HepG2 (cell line): ENCODE measurements around the gene SRGAP3. TPM values are rescaled to one million over a fixed set of nuclear protein-coding genes. Genes with fewer than 3 reads are reported as not detected.

ENCODE experiments used
- BCL6 ChIP-seq: IDR thresholded peaks from 2 replicates; pipeline ENCODE4 v1.6.1; 2016; ENCODE audit warnings: missing genetic modification reagents, missing compliant biosample characterization
- FOXA1 ChIP-seq, 2 experiments: fragments of 450-650 bp in 1 of 2; sonication (generic) in 1 of 2; formaldehyde crosslinking in 1 of 2; IDR thresholded peaks; 2 replicates each; pipeline versions ENCODE4 v1.4.0 to v1.6.1; 2016 to 2020; ENCODE audit warnings: missing genetic modification reagents in 1 of 2
- HNF4G ChIP-seq, 2 experiments: sonication (generic) in 1 of 2; formaldehyde crosslinking in 1 of 2; IDR thresholded peaks; 2 replicates each; pipeline versions ENCODE4 v1.4.0 to v1.6.1; 2011 to 2020; ENCODE audit warnings: borderline replicate concordance in 2 of 2, low read depth in 2 of 2, mild to moderate bottlenecking in 2 of 2, low read length in 1 of 2, missing genetic modification reagents in 1 of 2, moderate library complexity in 1 of 2
- PHF5A ChIP-seq: IDR thresholded peaks from one replicate; pipeline ENCODE4 v1.6.1; 2018; ENCODE audit warnings: low read depth, missing genetic modification reagents; ENCODE audit not compliant: unreplicated experiment
- SNAPC2 ChIP-seq: sonication (generic); formaldehyde crosslinking; IDR thresholded peaks from 2 replicates; pipeline ENCODE4 v1.8.1; 2022; ENCODE audit warnings: mild to moderate bottlenecking, missing genetic modification reagents
- SSRP1 ChIP-seq: IDR thresholded peaks from 2 replicates; pipeline ENCODE4 v1.6.1; 2016; ENCODE audit warnings: control low read depth
- TAF1 ChIP-seq: sonication (generic); formaldehyde crosslinking; IDR thresholded peaks from 2 replicates; pipeline ENCODE4 v1.4.0; 2020; ENCODE audit warnings: missing genetic modification reagents
- ZNF446 ChIP-seq: sonication (generic); formaldehyde crosslinking; IDR thresholded peaks from 2 replicates; pipeline ENCODE4 v1.5.0; 2020; ENCODE audit warnings: mild to moderate bottlenecking, missing genetic modification reagents
- ZNF513 ChIP-seq: sonication (generic); formaldehyde crosslinking; conservative IDR thresholded peaks from 2 replicates; pipeline ENCODE4 v1.5.0; 2020; ENCODE audit warnings: missing genetic modification reagents
- ZNF670 ChIP-seq: sonication (generic); formaldehyde crosslinking; IDR thresholded peaks from 2 replicates; pipeline ENCODE4 v1.8.0; 2022; ENCODE audit warnings: mild to moderate bottlenecking, missing genetic modification reagents, borderline replicate concordance
- ZNF761 ChIP-seq: sonication (generic); formaldehyde crosslinking; conservative IDR thresholded peaks from 2 replicates; pipeline ENCODE4 v1.4.0; 2020; ENCODE audit warnings: mild to moderate bottlenecking, missing genetic modification reagents
- polyA plus RNA-seq, 8 experiments: library from polyadenylated mRNA; depleted of rRNA in 3 of 8; stranded (reverse) in 7 of 8; unstranded in 1 of 8; fragments of >200 nt; fragmentation: Illumina TruSeq in 4 of 8; extraction: Trizol in 4 of 8; gene quantifications; 2 replicates each; pipeline versions ENCODE4 v1.2.1 to v1.2.3, GENCODE V29; 2011 to 2016; ENCODE audit warnings: low read depth in 4 of 8, missing spikeins in 1 of 8, mixed read lengths in 1 of 8; ENCODE audit not compliant: insufficient read depth in 1 of 8
- total RNA-seq, 5 experiments: library from RNA; depleted of rRNA; stranded (reverse); fragments of >200 nt; fragmentation: Illumina TruSeq; extraction: Trizol; gene quantifications; 2 replicates each; pipeline ENCODE4 v1.2.3, GENCODE V29; 2016; ENCODE audit warnings: low read depth in 1 of 5
- TF ChIP-seq, protein P1 (sequence below): sonication (generic); formaldehyde crosslinking; IDR thresholded peaks from 2 replicates; pipeline ENCODE4 v1.5.1; 2020; ENCODE audit warnings: missing genetic modification reagents, mild to moderate bottlenecking, borderline replicate concordance
- TF ChIP-seq, protein P2 (sequence below): sonication (generic); formaldehyde crosslinking; IDR thresholded peaks from 2 replicates; pipeline ENCODE4 v1.4.0; 2020; ENCODE audit warnings: missing genetic modification reagents
- TF ChIP-seq, protein P3 (sequence below): sonication (generic); formaldehyde crosslinking; IDR thresholded peaks from 2 replicates; pipeline ENCODE4 v1.4.0; 2020; ENCODE audit warnings: mild to moderate bottlenecking, missing genetic modification reagents

SRGAP3 gene
- total and polyA plus RNA-seq, 2 of the 13 experiments (the other 11 are each of a cell fraction or from before 2014, with no cell fraction given), result 1.2 to 1.4 TPM

- TF ChIP-seq, protein P1, sequence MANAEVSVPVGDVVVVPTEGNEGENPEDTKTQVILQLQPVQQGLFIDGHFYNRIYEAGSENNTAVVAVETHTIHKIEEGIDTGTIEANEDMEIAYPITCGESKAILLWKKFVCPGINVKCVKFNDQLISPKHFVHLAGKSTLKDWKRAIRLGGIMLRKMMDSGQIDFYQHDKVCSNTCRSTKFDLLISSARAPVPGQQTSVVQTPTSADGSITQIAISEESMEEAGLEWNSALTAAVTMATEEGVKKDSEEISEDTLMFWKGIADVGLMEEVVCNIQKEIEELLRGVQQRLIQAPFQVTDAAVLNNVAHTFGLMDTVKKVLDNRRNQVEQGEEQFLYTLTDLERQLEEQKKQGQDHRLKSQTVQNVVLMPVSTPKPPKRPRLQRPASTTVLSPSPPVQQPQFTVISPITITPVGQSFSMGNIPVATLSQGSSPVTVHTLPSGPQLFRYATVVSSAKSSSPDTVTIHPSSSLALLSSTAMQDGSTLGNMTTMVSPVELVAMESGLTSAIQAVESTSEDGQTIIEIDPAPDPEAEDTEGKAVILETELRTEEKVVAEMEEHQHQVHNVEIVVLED, result peak; percentile 81
- TF ChIP-seq, protein P2, sequence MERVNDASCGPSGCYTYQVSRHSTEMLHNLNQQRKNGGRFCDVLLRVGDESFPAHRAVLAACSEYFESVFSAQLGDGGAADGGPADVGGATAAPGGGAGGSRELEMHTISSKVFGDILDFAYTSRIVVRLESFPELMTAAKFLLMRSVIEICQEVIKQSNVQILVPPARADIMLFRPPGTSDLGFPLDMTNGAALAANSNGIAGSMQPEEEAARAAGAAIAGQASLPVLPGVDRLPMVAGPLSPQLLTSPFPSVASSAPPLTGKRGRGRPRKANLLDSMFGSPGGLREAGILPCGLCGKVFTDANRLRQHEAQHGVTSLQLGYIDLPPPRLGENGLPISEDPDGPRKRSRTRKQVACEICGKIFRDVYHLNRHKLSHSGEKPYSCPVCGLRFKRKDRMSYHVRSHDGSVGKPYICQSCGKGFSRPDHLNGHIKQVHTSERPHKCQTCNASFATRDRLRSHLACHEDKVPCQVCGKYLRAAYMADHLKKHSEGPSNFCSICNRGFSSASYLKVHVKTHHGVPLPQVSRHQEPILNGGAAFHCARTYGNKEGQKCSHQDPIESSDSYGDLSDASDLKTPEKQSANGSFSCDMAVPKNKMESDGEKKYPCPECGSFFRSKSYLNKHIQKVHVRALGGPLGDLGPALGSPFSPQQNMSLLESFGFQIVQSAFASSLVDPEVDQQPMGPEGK (CRISPR knock-in tag), result no peak; the same call in 1 of the 2 replicates
- TF ChIP-seq ZNF761 (CRISPR knock-in tag) (no peak), FOXA1 (IDR thresholded peaks at IDR 0.05) (no peak), FOXA1 (CRISPR knock-in tag; IDR thresholded peaks at IDR 0.05) (no peak), PHF5A (CRISPR knock-in tag) (peak; percentile 39), BCL6 (CRISPR knock-in tag) (peak; percentile 33; the same call in 1 of the 2 replicates), ZNF670 (CRISPR knock-in tag) (no peak), SNAPC2 (CRISPR knock-in tag) (no peak; the same call in 1 of the 2 replicates), HNF4G (IDR thresholded peaks at IDR 0.05; ENCODE audit: borderline replicate concordance, low read depth, low read length) (no peak), HNF4G (CRISPR knock-in tag; IDR thresholded peaks at IDR 0.05; ENCODE audit: borderline replicate concordance, low read depth) (no peak), ZNF446 (CRISPR knock-in tag) (no peak), SSRP1 (no peak), ZNF513 (CRISPR knock-in tag) (no peak), TAF1 (CRISPR knock-in tag) (peak; percentile 45; the same call in 1 of the 2 replicates)
- TF ChIP-seq, protein P3, sequence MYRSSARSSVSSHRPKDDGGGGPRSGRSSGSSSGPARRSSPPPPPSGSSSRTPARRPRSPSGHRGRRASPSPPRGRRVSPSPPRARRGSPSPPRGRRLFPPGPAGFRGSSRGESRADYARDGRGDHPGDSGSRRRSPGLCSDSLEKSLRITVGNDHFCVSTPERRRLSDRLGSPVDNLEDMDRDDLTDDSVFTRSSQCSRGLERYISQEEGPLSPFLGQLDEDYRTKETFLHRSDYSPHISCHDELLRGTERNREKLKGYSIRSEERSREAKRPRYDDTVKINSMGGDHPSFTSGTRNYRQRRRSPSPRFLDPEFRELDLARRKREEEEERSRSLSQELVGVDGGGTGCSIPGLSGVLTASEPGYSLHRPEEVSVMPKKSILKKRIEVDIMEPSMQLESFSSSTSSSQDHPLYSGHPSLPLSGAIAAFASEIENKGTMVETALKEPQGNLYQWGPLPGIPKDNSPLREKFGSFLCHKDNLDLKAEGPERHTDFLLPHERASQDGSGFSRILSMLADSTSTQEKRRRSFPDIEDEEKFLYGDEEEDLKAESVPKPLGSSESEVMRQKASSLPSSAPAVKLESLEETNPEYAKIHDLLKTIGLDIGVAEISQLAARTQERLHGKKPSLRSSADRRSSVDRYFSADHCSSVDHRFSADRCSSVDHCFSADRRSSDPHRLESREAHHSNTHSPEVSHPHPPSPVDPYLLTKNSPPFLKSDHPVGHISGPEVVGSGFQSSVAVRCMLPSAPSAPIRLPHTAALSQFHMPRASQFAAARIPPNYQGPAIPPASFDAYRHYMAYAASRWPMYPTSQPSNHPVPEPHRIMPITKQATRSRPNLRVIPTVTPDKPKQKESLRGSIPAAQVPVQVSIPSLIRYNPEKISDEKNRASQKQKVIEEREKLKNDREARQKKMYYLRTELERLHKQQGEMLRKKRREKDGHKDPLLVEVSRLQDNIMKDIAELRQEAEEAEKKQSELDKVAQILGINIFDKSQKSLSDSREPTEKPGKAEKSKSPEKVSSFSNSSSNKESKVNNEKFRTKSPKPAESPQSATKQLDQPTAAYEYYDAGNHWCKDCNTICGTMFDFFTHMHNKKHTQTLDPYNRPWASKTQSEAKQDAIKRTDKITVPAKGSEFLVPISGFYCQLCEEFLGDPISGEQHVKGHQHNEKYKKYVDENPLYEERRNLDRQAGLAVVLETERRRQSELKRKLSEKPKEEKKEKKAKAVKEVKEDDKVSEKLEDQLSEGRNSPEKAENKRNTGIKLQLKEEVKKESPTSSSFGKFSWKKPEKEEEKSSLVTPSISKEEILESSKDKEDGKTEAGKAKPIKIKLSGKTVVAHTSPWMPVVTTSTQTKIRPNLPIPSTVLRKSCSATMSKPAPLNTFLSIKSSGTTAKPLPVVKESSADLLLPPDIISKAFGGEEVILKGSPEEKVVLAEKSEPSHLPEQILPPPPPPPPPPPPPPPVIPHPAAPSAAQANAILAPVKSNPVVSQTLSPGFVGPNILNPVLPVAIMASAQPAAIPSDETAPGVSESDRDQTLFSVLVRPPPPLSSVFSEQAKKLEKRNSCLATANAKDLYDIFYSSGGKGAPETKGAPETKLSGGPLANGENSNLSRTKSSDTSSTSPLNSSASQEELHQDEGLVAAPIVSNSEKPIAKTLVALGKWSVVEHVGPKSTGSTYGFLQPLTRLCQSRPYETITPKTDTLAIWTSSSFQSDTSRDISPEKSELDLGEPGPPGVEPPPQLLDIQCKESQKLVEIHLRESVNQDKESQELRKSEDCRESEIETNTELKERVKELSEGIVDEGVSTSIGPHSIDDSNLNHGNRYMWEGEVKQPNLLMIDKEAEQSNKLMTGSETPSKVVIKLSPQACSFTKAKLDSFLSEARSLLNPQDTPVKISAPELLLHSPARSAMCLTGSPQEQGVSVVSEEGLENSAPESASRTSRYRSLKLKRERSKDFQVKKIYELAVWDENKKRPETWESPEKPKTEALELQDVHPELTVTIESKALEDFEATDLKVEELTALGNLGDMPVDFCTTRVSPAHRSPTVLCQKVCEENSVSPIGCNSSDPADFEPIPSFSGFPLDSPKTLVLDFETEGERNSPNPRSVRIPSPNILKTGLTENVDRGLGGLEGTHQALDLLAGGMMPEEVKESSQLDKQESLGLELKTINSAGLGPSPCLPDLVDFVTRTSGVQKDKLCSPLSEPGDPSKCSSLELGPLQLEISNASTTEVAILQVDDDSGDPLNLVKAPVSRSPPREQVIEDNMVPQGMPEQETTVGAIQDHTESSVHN, result 0 out of 2 replicates have a peak, but pooled peaks have one; percentile 47
These were observed 286.2 kb downstream of the SRGAP3 start, which contains the start of gene RAD18 (continued) for GRCh38 chr3:8963137-8963853.
